HG02623 (cell line): ENCODE data around the gene PITPNC1.
"Not testable (repeated sequence)": the region's sequence is repeated elsewhere in the genome, so short reads cannot be mapped to it uniquely, and the experiment has no call there.

Source experiments
- ATAC-seq: cut with Tn5 transposase; IDR thresholded peaks from one replicate; pipeline ENCODE4 v1.9.1; 2021; ENCODE audit warnings: moderate library complexity; ENCODE audit not compliant: unreplicated experiment

PITPNC1 gene

DNA sequence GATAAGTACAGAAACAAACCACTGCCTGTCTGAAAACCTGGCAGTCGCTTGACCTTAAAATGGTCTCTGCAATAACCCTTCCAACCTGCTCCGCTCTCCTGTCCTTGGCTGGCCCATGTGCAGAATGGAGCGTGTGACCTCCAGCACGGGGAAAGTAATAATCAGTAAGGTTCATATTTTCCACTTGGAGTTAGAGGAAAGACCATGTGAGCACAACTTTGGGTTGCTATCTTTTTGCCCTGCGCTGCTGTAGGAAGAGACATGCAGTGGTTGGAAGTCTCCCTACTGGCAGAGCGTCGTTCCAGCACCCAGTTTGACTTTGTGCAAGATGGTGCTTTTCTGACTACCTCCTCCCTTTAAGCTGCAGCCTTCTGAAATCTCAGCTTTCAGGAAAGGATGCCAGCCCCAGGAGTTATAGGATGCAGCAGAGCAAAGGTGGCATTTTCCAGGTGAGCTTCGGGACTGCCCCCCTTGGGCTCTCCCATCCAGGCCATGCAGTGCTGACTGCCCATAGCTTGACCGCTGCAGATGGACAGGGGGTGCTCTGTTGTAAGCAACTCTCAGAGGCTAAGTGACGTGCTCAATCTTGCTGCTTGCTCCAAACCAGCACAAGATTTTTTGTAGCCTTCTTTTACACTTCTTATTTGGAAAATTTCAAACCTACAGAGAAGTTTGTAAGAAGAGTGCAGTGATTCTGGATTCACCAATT lies 230.0 kb downstream of the PITPNC1 start:
- ATAC-seq: no peak

DNA sequence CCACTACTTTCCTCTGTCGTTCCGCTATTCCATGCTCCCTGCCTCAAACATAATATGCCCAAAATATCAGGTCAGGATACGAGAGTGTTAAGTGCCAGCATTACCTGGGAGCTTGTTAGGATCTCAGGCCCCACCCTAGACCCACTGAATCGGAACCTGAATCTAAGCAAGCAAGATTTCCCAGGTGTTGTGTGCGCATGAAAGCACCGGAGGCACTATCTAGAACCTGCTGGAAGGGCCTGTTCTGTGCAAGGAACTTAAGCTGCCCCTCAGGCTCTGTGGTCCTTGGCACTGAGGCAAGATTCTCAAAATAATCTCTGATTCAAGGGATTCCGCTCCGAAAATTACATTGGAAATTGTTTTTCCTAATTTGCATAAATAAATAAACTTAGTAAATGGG lies 233.0 kb downstream of the PITPNC1 start:
- no peak for ATAC-seq

DNA sequence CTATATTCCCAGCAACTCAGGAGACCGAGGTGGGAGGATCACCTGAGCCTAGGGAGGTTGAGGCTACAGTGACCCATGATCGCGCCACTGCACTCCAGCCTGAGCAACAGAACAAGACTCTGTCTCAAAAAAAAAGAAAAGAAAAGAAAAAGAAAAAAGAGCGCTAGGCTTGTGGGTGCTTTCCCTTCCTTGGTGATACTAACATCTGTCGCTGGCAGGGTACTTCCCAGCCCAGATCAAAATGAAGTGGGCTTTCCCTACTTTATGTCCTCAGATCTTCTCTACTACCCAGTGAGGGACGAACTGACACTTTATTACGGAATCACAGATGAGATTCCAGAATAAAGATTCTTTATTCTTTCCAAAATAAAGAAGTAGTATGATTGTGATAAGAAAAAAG lies 236.9 kb downstream of the PITPNC1 start:
- ATAC-seq: no peak

DNA sequence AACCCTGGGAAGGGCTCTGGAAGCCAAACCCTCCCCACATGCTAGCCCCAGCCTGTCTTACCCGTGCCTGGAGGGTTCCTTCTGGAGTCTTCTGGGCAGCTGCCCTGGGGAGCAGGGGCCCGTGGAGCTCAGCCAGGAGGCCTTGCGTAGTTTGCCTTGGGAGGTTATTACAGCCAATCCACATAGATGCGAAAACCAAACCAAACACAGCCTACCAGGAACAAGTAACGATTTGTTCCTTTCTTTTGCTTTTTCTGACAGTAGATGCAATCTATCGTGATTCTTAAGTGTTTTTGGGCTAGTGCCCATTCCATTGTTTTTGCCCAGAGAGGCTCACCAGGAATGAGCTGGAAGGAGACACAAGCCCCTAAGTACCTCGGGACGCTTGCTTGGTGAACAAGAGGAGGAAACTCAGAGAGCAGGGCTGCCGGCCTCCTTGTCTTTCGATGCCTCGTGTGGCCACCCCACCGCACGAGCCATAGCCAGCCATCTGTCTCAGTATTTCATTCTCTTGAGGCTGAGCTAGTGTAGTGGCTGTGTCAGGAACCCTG lies 238.0 kb downstream of the PITPNC1 start:
- ATAC-seq: no peak

DNA sequence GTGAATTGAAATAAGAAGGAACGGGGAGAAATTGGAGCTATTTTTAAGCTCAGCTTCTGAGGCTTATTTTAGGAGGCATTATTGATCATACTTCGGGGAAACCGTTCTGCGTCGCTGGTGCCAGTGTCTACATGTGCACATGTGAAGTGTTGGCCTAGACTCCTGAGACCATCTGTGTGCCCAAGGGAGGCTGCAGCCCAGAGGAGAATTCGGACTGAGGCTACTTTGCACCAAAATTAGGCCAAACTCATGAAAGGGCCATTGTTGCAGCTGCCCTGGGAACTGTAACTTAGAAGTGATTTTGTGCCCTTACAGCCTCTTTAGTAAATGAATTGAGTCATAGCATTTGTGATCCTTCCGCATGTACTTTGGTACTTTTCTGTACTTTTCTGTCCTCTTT lies 238.7 kb downstream of the PITPNC1 start:
- ATAC-seq: no peak

DNA sequence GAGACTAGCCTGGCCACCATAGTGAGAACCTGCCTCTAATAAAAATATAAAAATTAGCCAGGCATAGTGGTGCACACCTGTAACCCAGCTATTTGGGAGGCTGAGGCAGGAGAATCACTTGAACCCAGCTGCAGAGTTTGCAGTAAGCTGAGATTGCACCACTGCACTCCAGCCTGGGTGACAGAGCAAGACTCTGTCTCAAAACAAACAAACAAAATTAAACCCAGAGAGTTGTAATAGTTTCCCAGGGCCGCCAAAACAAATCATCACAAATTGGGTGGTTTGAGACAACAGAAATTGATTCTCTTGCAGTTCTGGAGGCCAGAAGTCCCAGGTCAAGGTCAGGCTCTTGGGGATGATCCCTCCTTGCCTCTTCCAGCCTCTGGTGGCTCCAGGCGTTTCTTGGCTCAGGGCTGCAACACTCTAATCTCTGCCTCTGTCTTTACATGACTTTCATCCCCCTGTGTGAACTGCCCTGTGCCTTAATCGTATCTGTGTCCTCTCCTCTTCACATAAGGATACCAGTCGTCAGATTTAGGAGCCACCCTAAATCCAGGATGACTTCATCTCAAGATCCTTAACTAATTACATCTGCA lies 240.3 kb downstream of the PITPNC1 start:
- ATAC-seq: no peak

DNA sequence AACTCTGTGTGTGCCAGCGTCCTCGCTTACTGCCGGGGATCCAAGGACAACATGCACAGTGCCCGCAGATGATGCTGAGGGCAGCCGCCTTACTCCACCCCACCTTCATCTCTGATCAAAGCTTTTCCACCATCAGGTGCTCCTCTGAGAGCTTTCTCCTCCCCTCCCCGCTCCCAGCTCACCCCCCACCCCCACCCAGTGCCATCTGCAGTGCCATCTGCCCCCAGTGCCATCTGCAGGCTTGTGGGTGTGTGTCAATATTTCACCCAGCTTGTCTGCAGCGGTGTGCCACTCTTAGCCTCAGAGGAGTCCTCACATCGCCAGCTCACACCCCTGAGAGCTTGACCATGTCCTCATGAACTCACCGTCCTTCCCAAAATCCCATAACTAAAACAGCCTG lies 242.5 kb downstream of the PITPNC1 start:
- no peak for ATAC-seq

DNA sequence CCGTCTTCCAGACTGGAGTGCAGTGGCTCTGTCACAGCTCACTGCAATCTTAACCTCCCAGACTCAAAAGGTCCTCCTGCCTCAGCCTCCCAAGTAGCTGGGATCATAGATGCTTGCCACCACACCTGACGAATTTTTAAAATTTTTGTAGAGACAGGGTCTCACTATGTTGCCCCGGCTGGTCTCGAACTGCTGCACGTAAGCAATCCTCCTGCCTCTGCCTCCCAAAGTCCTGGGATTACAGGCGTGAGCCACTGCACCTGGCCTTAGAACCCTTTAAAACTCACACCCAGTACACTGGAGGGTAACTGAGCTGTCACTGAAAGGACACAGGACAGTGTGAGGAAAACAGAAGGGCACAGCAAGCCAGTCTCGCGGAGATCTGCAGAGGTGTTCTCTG lies 243.0 kb downstream of the PITPNC1 start:
- ATAC-seq: no peak

DNA sequence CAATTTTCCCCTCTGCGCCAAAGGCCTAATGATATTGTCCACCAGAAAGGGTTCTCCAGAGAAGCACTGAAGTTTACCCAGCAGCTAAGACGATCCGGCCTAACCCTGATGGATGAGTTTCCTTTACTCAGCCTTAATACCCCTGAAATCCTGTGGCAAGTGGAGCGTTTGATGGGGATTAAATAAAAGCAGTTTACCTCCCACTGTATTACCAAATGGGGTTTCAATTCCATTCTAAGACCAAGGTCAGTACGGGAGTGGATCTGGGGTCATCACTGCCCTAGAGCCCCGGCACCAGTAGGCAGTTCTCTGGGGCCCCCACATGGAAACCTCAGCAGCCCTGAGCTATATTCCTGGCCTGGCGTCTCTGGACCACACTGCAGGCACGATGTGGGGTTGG lies 243.6 kb downstream of the PITPNC1 start:
- no peak for ATAC-seq

DNA sequence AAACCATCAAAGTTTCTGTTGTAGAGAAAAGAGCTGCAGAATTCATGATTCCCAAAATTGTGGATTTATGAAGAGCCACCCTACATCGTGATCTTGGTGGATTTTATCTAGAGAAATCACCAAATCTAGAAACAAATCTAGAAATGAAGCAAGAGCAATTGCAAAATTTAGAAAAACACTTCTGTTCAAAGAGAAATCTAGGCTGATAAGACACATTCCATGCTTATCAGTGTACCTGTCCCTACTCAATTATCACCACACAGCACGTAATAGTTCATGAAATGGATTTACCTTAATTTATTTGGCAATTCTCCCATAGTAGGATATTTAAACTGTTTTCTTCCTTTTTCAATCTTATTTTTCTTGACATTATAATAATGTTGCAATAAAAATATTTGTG lies 246.7 kb downstream of the PITPNC1 start:
- no peak for ATAC-seq

DNA sequence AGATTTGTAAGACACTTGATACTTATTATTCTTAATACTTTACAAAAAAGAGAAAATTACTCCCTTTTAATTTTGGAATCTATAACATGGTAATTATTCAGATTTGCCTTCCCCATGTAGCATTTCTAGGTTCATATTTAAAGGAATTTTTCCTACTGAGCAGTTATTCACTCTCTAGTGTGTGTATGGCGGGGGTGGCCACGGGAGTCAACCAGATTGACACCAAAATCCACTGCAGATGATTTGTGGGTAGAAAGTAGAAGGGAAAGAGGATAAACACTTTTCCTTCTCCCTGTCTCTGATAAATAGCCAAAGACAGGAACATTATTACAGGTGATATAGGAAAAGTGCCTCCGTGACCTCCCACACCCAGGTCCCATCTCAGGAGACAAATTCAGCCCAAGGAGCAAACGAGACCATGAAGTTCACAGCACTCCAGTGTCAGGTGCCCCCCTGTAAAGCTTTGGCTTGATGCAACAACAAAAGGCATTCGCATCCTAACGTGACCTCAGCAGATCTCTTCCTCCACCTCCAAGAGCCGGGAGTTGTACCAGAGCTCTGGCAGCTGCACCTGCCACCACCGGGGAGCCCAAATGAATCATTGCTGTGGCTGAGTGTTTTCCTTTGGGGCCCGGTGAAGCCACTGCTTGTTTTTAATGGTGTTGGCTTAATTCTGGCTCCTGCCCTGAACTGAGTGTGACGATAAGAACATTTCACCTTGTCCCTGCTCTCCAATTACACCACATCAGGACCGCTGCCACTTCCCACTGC lies 248.0 kb downstream of the PITPNC1 start:
- no peak for ATAC-seq

DNA sequence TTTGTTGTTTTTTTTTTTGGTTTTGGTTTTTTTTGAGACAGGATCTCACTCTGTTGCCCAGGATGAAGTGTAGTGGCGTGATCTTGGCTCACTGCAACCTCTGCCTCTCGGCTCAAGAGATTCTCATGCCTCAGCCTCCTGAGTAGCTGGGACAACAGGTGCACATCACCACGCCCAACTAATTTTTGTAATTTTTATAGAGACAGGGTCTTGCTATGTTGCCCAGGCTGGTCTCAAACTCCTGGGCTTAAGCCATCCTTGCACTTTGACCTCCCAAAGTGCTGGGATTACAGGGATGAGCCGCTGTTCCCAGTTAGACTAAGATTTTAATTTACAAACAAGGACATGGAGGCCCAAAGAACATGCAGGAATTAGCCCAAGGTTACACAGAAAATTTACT lies 248.9 kb downstream of the PITPNC1 start:
- ATAC-seq: no peak

DNA sequence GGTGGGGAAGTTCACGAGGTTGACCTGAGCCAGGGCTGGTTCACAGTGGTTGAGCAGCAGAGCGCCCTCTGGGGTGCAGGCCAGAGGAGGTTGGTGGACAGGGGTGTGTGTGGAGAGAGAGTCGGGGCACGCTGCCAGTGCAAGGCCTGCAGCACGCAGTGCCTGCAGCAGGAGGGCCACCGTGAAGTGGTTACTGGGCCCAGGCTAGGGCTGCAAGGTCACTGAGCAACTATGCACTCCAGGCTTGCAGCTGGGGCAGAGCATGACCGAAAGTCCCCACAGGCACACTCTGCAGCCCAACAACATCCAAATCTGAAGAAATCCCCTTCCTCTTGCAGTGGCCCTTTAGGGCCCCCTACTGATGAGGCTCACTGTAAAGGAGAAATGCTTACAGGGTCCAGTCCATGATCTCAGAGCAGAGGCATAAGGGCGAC lies 251.5 kb downstream of the PITPNC1 start:
- no peak for ATAC-seq

DNA sequence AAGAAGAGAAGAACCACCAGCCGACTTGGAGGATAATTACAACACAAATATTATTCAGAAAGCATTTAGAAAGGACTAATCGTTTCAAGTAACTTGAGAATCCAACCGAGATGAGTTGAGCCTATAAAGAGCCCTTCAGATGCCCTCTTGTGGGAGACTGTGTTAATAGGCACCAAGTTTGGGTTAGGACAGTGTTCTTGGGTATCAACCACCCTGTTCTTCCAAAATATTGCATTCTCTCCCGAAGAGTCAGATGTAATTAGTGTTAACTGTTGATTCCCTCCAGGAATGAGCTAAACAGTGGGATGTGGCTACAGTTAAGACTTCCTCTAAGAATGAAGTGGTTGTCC lies 252.9 kb downstream of the PITPNC1 start:
- no peak for ATAC-seq

DNA sequence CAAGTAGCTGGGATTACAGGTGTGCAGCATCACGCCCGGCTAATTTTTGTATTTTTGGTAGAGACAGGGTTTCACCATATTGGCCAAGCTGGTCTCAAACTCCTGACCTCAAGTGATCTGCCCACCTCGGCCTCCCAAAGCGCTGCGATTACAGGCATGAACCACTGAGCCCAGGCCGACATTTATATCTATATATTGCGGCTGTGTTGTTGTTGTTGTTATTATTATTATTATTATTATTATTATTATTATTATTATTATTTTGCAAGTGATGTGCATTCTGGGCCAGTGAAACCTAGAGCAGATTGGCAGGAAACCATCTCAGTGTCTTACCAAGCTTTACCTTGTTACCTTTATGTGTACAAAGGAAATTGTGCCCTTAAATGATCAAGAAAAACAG lies 253.8 kb downstream of the PITPNC1 start:
- ATAC-seq: not testable (repeated sequence)

DNA sequence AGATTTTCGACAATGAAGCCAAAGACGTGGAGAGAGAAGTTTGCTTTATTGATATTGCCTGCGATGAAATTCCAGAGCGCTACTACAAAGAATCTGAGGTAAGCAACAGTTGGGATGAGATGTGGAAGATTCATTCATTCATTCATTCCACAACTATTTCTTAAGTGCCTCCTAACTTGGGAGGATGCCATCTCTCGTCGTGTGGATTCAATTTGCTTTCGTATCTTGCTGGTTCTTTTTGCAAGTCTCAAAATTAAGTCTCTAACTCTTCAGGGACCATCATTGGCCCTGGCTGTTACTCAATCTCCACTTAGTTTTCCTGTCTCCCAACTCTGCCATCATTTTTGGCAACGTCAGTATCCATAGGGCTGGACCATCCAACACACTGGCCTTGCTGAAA lies 255.1 kb downstream of the PITPNC1 start:
- ATAC-seq: no peak

DNA sequence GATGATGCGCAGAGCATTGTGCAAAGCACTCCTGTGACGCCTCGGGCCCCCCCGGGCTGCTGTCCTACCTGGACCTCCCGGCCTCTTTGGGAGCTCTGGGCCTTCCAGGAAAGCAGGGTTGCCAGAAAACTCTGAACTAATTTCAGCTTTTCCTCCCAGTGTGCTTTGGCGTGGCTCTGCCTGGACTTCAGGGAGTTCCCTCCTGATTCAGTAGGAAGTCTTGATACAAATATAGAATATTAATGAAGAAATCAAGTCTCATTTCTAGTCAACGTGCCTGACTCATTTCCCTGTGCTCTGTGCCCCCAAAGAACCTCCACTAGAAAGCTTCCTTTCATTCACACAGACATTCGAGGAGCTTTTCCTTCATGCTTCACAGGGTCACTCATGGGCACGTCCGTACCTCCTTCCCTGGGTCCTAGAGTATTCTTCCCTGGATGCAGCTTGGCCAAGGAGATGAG lies 256.7 kb downstream of the PITPNC1 start:
- ATAC-seq: no peak

DNA sequence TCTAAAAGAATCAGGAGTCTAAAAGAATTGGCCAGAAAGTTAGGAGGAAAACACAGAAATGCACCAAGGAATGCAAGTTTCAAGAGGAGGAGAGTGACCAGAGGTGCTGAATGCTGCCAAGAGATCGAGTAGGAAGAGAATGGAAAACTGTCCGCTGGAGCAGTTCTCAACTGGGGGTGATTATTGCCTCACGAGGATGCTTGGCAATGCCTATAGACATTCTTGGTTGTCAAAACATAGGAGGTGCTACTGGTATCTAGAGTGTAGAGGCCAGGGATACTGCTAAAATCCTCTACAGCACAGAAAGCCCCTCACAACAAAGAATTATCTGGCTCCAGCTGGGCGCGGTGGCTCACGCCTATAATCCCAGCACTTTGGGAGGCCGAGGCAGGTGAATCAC lies 258.6 kb downstream of the PITPNC1 start:
- ATAC-seq: no peak

DNA sequence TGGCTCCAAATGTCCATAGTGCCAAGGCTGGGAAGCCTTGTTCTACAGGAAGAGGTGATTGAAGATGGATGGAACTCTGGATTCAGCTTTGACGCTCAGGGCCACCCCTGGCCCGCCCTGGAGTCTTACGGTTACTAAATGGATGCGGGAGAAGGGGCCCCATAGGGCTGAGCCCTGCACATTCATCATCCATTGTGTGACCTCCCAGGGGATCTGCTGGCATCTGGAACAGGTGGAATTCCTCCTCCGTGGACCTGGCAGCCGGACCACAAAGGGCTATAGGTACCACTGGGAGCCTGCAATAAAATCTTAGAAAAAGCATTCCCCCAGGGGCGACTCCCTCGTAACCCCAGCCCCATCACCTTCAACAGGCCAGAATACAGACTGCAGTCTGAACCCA lies 259.2 kb downstream of the PITPNC1 start:
- no peak for ATAC-seq

DNA sequence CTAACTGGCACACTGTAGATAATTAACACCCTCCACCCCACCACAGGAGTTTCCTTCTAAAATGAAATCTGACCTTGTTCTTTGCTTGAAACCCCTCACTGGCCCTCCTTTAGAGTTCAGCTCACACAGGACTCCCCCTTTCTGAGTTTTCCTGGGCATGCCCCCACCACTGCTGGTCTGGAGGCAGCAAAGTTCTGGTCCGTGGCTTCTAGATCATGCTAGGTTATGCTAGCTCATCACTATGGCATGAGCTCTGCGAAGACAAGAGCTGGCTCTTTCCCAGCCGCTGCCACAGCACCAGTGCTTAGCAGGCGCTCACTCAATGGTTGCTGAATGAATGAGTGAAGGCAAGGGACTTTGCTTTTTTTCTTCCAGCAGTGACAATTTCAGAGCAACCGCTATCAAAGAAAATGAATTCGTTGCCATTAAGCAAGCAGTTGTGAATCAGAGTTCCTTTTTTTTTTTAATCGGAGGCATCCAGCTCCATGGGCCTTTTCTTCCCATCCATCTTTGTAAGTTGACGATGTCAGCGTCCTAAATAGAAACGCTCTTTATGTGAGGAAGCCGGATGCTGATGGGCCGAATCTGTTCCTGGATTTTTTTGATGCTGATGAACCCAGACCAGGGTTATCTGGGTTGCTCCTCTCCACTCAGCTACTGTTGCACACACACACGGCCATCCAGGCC lies 259.9 kb downstream of the PITPNC1 start:
- no peak for ATAC-seq

DNA sequence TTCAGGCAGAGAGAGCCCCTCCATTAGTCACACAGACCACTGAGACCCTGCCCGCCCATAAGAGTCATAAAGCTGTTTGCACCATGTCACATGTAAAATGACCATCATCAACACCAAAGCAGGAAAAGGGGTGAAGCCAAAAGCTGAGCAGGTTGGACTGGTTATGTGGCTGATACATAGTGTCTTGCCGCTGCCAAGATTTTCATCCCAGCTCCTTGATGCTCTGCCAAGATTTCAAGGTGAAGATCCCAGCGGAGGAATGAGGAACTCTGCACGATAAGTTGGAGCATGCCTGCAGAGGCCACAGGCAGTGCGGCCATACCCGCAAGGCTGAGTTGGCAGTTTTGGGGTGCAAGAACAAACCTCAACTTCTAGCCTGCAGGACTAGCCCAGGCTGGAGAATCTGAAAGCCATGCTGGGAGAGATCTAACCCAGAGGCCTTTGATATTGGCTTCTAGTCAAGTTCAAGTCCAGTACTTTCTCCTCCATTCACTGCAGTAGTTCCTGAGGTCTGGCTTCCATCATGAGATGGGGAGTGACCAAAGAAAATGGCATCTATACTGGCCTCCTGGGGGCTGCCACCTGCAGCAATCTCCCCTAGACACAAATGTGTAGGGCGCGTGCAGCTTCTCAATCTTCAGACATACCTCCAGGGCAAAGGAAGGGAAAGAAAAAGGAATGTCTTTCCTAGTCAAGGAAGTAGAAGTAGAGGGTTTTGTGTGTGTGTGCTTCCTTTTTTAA lies 261.0 kb downstream of the PITPNC1 start:
- no peak for ATAC-seq
